HEK293 (cell line): Measurements from ENCODE around the gene MLLT1.
A peak's percentile ranks its signal among the peaks of the same experiment; 100 is the strongest.

ENCODE experiments used
- CTCF ChIA-PET: fragments of 350-600 bp; formaldehyde crosslinking; extraction: SDS; loops from one replicate; lab custom pipeline; 2021; ENCODE audit warnings: antibody characterized with exemption; lab: Yijun Ruan, JAX
- POLR2A ChIA-PET: fragments of 300-600 bp; formaldehyde crosslinking; extraction: SDS; loops from one replicate; lab custom pipeline; 2020; ENCODE audit warnings: antibody characterized with exemption, inconsistent platforms; lab: Yijun Ruan, JAX
- H3K27ac ChIP-seq: fragments of 200-500 bp; sonication (Bioruptor generic); 2 replicates; pipeline ENCODE4 v1.5.1; 2014; ENCODE audit warnings: low read depth, low read length, control low read depth, inconsistent platforms; ENCODE audit errors: extremely low read depth
- H3K36me3 ChIP-seq, 2 experiments: fragments of 200-500 bp in 1 of 2; sonication (Bioruptor generic) in 1 of 2; 1 replicate in 1 of 2; 2 replicates in 1 of 2; pipeline ENCODE4 v1.5.1; 2014 to 2017; ENCODE audit warnings: inconsistent platforms in 2 of 2, low read length in 2 of 2; ENCODE audit not compliant: control insufficient read depth in 2 of 2, insufficient read depth in 1 of 2
- H3K4me1 ChIP-seq: fragments of 200-500 bp; sonication (Bioruptor generic); 2 replicates; pipeline ENCODE4 v1.5.1; 2014; ENCODE audit warnings: mild to moderate bottlenecking, low read length, inconsistent platforms; ENCODE audit not compliant: control insufficient read depth, insufficient read depth
- H3K4me3 ChIP-seq: 2 replicates; pipeline ENCODE4 v1.5.1; 2011; ENCODE audit warnings: low read depth, mild to moderate bottlenecking, control low read depth, low read length, moderate library complexity
- H3K9me3 ChIP-seq: fragments of 200-500 bp; sonication (Bioruptor generic); 2 replicates; pipeline ENCODE4 v1.5.1; 2014; ENCODE audit warnings: low read depth, low read length, inconsistent platforms; ENCODE audit not compliant: control insufficient read depth, insufficient read depth
- GLI4 ChIP-seq: fragments of 450-650 bp; formaldehyde crosslinking; IDR thresholded peaks from 2 replicates; pipeline ENCODE4 v1.5.1; 2016; ENCODE audit warnings: missing biosample characterization, missing genetic modification characterization
- GLIS2 ChIP-seq: fragments of 450-650 bp; formaldehyde crosslinking; IDR thresholded peaks from 2 replicates; pipeline ENCODE4 v1.5.1; 2016; ENCODE audit warnings: missing biosample characterization, missing genetic modification characterization
- SP3 ChIP-seq: fragments of 450-650 bp; formaldehyde crosslinking; IDR thresholded peaks from 2 replicates; pipeline ENCODE4 v1.5.1; 2016; ENCODE audit warnings: missing biosample characterization, missing genetic modification characterization
- YY1 ChIP-seq: fragments of 450-650 bp; formaldehyde crosslinking; IDR thresholded peaks from 2 replicates; pipeline ENCODE4 v1.5.1; 2018; ENCODE audit warnings: missing biosample characterization, missing genetic modification characterization
- ZIC2 ChIP-seq: fragments of 450-650 bp; formaldehyde crosslinking; IDR thresholded peaks from 2 replicates; pipeline ENCODE4 v1.5.1; 2016; ENCODE audit warnings: missing biosample characterization, missing genetic modification characterization
- ZNF132 ChIP-seq: fragments of 450-650 bp; formaldehyde crosslinking; IDR thresholded peaks from 2 replicates; pipeline ENCODE4 v1.5.1; 2017; ENCODE audit warnings: missing biosample characterization, missing genetic modification characterization, borderline replicate concordance
- ZNF146 ChIP-seq: fragments of 450-650 bp; formaldehyde crosslinking; IDR thresholded peaks from 2 replicates; pipeline ENCODE4 v1.5.1; 2016; ENCODE audit warnings: missing biosample characterization, missing genetic modification characterization
- ZNF175 ChIP-seq: fragments of 450-650 bp; formaldehyde crosslinking; IDR thresholded peaks from 2 replicates; pipeline ENCODE4 v1.5.1; 2016; ENCODE audit warnings: missing biosample characterization, missing genetic modification characterization
- ZNF221 ChIP-seq: fragments of 450-650 bp; formaldehyde crosslinking; IDR thresholded peaks from 2 replicates; pipeline ENCODE4 v1.5.1; 2017; ENCODE audit warnings: missing biosample characterization, missing genetic modification characterization, borderline replicate concordance
- ZNF324 ChIP-seq: fragments of 450-650 bp; formaldehyde crosslinking; IDR thresholded peaks from 2 replicates; pipeline ENCODE4 v1.5.1; 2016; ENCODE audit warnings: missing biosample characterization, missing genetic modification characterization
- ZNF529 ChIP-seq: fragments of 450-650 bp; formaldehyde crosslinking; IDR thresholded peaks from 2 replicates; pipeline ENCODE4 v1.5.1; 2017; ENCODE audit warnings: missing genetic modification characterization, missing biosample characterization; ENCODE audit not compliant: insufficient replicate concordance
- ZNF571 ChIP-seq: fragments of 450-650 bp; formaldehyde crosslinking; IDR thresholded peaks from 2 replicates; pipeline ENCODE4 v1.5.0; 2017; ENCODE audit warnings: missing biosample characterization, missing genetic modification characterization
- ZNF776 ChIP-seq: fragments of 450-650 bp; formaldehyde crosslinking; IDR thresholded peaks from 2 replicates; pipeline ENCODE4 v1.5.0; 2017; ENCODE audit warnings: missing biosample characterization, missing genetic modification characterization, borderline replicate concordance
- ZNF777 ChIP-seq: fragments of 450-650 bp; formaldehyde crosslinking; IDR thresholded peaks from 2 replicates; pipeline ENCODE4 v1.5.1; 2017; ENCODE audit warnings: missing biosample characterization, missing genetic modification characterization, borderline replicate concordance
- ZNF837 ChIP-seq: fragments of 450-650 bp; formaldehyde crosslinking; IDR thresholded peaks from 2 replicates; pipeline ENCODE4 v1.5.1; 2016; ENCODE audit warnings: missing biosample characterization, missing genetic modification characterization
- ZSCAN16 ChIP-seq: fragments of 450-650 bp; formaldehyde crosslinking; IDR thresholded peaks from 2 replicates; pipeline ENCODE4 v1.5.1; 2016; ENCODE audit warnings: missing biosample characterization, missing genetic modification characterization
- ZSCAN30 ChIP-seq: fragments of 450-650 bp; IDR thresholded peaks from 2 replicates; pipeline ENCODE4 v1.5.1; 2018; ENCODE audit warnings: missing biosample characterization, mild to moderate bottlenecking, missing genetic modification characterization, moderate library complexity
- TF ChIP-seq, protein P1 (sequence below): fragments of 450-650 bp; formaldehyde crosslinking; IDR thresholded peaks from 2 replicates; pipeline ENCODE4 v1.5.1; 2016; ENCODE audit warnings: missing biosample characterization, missing genetic modification characterization, low read depth
- TF ChIP-seq, protein P2 (sequence below): fragments of 450-650 bp; formaldehyde crosslinking; IDR thresholded peaks from 2 replicates; pipeline ENCODE4 v1.5.1; 2016; ENCODE audit warnings: missing biosample characterization, missing genetic modification characterization

MLLT1 gene

DNA sequence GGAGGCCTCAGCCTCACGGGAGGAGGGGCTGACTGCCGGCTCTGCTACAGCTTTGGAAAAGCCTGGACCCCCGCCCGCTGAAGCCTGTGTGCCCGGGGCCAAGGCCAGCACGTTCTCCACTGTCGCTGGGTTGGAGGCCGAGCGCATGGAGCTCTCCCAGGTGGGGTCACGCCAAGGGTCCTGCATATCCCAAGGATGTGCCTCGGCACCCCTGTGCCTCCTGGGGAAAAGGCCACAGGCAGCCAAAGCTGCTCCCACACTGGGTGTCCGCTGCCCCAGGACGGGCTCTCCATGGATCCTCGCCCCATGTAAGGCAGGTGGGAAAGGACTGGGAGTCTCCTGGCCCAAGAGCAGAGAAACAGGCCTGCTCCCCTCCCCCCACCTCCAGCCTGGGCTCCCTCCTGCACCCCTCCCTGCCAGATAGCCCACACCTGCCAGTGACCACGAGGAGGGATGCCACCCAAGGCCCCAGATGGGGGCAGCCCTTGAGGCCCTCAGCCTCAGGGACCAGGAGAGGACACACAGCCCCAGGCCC is 64.0 kb downstream of the MLLT1 start:
- ChIA-PET POLR2A (no interaction called here), CTCF (interaction anchor here (0.5 kb wide), 1 partner anchor 28 kb away, joined by 3 read pairs; no protein-coding TSS in a partner anchor)
- Histone ChIP-seq H3K36me3 (peaks cover 0 to 23% of the 10 kb centered on the region in 2 experiments; a peak in 1 of 3 replicates), H3K4me1 (peaks cover 8% of the 10 kb centered on the region), H3K27ac (no peak overlapping the region), H3K9me3 (no peaks in the 10 kb centered on the region), H3K4me3 (no peak overlapping the region)
- TF ChIP-seq ZSCAN30 (tag by site-specific recombination): no peak
- TF ChIP-seq ZIC2 (tag by site-specific recombination): 0 out of 2 replicates have a peak, but pooled peaks have one; percentile 7

DNA sequence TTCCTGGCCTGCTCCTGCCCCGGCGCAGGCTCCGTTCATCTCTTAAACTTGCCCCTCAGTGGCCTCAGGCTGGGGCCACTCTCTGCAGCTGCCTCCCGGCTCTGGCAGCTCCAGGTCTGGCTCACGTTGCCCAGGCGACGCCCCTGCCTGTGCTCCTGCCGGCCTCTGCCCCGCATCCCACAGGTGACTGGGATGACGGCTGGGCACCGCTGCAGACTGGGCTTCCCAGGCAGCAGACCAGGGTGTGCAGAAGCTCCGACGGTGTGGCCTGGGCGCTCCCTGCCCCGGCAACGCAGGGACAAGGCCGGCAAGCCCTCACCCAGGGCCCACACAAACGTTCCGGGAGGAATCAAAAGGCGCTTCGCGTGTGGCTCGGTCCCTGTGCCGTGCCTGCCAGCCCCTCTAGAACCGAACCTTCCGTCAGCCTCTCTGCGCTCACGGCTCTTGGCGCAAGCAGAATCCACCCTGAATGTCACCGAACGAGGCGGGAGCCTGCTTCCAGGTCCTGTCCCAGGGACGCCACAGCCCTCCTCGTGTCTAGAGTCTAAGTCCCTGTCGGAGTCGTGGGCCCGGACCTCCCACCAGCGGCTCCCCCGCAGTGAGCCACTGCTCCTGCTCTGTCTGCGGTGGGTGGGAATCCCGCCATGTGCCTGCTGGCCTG is 64.8 kb downstream of the MLLT1 start:
- POLR2A ChIA-PET: no interaction called here
- peaks cover 8% of the 10 kb centered on the region for H3K4me1 ChIP-seq
- peaks cover 0 to 21% of the 10 kb centered on the region in 2 experiments; a peak in 1 of 3 replicates for H3K36me3 ChIP-seq
- no peaks in the 10 kb centered on the region for H3K9me3 ChIP-seq
- CTCF ChIA-PET: no interaction called here
- H3K4me3 ChIP-seq: no peak overlapping the region
- TF ChIP-seq GLI4 (no peak), ZNF132 (tag by site-specific recombination) (no peak), ZSCAN16 (tag by site-specific recombination) (no peak), ZNF221 (tag by site-specific recombination) (no peak), ZNF571 (tag by site-specific recombination) (no peak), GLIS2 (tag by site-specific recombination) (no peak), ZNF529 (tag by site-specific recombination) (no peak), SP3 (tag by site-specific recombination) (no peak), YY1 (no peak), ZNF837 (tag by site-specific recombination) (no peak), ZNF146 (no peak), ZNF324 (tag by site-specific recombination) (no peak), ZNF175 (tag by site-specific recombination) (no peak), ZNF776 (tag by site-specific recombination) (no peak), ZNF777 (tag by site-specific recombination) (no peak)
- TF ChIP-seq, protein P1, sequence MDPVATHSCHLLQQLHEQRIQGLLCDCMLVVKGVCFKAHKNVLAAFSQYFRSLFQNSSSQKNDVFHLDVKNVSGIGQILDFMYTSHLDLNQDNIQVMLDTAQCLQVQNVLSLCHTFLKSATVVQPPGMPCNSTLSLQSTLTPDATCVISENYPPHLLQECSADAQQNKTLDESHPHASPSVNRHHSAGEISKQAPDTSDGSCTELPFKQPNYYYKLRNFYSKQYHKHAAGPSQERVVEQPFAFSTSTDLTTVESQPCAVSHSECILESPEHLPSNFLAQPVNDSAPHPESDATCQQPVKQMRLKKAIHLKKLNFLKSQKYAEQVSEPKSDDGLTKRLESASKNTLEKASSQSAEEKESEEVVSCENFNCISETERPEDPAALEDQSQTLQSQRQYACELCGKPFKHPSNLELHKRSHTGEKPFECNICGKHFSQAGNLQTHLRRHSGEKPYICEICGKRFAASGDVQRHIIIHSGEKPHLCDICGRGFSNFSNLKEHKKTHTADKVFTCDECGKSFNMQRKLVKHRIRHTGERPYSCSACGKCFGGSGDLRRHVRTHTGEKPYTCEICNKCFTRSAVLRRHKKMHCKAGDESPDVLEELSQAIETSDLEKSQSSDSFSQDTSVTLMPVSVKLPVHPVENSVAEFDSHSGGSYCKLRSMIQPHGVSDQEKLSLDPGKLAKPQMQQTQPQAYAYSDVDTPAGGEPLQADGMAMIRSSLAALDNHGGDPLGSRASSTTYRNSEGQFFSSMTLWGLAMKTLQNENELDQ (tag by site-specific recombination): no peak
- TF ChIP-seq, protein P2, sequence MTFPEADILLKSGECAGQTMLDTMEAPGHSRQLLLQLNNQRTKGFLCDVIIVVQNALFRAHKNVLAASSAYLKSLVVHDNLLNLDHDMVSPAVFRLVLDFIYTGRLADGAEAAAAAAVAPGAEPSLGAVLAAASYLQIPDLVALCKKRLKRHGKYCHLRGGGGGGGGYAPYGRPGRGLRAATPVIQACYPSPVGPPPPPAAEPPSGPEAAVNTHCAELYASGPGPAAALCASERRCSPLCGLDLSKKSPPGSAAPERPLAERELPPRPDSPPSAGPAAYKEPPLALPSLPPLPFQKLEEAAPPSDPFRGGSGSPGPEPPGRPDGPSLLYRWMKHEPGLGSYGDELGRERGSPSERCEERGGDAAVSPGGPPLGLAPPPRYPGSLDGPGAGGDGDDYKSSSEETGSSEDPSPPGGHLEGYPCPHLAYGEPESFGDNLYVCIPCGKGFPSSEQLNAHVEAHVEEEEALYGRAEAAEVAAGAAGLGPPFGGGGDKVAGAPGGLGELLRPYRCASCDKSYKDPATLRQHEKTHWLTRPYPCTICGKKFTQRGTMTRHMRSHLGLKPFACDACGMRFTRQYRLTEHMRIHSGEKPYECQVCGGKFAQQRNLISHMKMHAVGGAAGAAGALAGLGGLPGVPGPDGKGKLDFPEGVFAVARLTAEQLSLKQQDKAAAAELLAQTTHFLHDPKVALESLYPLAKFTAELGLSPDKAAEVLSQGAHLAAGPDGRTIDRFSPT: no peak
- no peak overlapping the region for H3K27ac ChIP-seq
